ENCODE data around the gene GLIS1.

GRCh38 chr1:53678046-53678445, 60.9 kb downstream of the GLIS1 start:
- TF ChIP-seq CTCF (IDR thresholded peaks at IDR 0.05 in 4 of 5, conservative IDR thresholded peaks at IDR 0.05 in 1 of 5) (no peak), POLR2A (IDR thresholded peaks at IDR 0.05) (no peak)
